HG03342 (cell line): ENCODE data around the gene VPS52.

ENCODE experiments used
- ATAC-seq: cut with Tn5 transposase; IDR thresholded peaks from one replicate; pipeline ENCODE4 v1.9.1; 2021; ENCODE audit warnings: mild to moderate bottlenecking, moderate library complexity; ENCODE audit not compliant: unreplicated experiment

The VPS52 gene

DNA sequence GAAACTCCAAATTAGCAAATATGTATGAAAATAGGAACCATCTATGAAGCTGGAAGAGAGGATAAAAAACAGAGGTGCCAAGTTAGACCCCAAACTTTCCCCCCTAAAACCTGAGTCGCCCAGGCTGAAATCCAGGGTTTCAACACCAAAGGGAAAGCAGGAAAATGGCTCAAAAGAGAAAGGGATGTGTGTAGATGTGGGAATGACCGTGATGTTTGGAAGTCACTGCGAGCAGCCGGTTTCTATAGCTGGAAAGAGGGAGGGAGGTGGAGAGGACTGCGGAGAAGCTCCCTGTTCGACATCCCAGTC is 58.9 kb downstream of the VPS52 start:
- no peak for ATAC-seq

DNA sequence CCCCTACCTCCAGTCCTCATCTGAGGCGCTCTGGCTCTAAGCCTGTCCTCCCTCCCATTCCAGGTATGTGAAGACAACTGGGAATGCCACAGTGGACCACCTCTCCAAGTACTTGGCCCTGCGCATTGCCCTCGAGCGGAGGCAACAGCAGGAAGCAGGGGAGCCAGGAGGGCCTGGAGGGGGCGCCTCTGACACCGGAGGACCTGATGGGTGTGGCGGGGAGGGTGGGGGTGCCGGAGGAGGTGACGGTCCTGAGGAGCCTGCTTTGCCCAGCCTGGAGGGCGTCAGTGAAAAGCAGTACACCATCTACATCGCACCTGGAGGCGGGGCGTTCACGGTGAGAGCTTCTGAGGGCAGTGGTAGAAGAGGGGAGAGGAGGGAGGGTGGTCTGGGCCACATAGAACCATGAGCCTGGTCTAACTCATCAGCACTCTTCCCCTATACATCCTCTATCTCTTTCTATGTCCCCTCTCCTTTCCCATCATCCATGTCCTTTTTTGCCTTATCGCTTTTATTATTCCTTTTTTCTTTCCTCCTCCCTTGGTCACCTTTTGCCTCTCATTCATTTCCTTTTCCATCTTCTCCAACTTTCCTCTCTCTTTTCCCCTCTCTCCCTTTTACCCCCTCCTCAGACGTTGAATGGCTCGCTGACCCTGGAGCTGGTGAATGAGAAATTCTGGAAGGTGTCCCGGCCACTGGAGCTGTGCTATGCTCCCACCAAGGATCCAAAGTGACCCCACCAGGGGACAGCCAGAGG is 59.8 kb downstream of the VPS52 start:
- ATAC-seq = no peak

DNA sequence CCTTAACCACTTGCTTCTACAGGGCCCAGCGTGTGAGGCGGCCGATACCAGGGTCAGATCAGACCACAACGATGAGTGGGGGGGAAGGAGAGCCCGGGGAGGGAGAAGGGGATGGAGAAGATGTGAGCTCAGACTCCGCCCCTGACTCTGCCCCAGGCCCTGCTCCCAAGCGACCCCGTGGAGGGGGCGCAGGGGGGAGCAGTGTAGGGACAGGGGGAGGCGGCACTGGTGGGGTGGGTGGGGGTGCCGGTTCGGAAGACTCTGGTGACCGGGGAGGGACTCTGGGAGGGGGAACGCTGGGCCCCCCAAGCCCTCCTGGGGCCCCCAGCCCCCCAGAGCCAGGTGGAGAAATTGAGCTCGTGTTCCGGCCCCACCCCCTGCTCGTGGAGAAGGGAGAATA is 60.5 kb downstream of the VPS52 start:
- no peak for ATAC-seq

DNA sequence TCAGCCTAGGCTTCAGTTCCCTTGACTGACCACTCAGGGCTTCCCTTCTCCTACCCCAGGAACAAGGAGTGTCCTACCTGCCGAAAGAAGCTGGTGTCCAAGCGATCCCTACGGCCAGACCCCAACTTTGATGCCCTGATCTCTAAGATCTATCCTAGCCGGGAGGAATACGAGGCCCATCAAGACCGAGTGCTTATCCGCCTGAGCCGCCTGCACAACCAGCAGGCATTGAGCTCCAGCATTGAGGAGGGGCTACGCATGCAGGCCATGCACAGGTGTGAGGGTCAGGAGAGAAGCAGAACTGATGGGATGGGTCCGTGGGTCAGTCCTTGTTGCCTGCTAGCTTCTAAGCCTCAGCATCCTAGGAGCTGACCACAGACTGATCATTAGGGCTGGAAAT is 61.8 kb downstream of the VPS52 start:
- no peak for ATAC-seq

DNA sequence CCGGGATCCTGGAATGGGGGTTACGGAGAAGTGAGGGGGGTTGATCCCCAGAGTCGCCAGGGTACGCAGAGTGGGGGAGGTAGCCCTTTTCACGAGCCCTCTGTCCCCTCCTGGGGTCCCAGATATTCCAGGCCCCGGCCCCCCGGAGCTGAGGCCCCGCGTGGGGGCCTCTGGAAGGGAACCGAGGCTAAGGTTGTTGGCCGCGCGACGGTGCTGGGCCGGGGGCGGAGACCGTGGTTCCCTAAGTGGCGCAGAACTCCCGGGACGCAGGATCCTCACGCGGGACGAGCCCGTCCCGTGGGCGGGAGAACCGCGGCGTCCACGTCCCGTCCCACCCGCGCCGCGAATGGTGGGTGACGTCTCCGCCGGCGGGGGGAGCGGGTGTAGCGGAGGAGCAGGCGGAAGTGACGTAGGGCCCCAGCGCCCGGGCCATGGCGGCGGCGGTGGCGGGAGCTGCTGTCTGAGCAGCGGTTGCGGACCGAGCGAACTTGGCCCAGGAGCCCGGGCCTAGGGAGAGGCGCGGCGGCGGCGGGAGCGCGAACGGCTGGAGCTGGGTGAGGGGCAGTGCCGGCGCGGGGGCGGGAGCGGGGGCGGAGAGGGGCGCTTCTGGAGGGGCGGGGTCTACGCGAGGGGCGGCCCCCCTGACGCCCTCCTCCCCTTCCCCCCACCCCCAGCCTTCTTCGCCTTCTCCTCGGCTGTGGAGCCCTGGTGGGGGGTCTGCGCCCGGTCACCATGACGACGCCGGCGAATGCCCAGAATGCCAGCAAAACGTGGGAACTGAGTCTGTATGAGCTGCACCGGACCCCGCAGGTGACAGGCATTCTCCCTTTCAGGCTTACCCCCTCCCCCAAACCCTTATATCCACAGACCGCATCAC is 63.3 kb downstream of the VPS52 start, which contains the start of gene RING1:
TSS of gene RING1 (plus strand) at position 410 of the 877 bp plus-strand sequence. CDS start at position 733, 323 bp downstream.
- ATAC-seq = peak; percentile 40

DNA sequence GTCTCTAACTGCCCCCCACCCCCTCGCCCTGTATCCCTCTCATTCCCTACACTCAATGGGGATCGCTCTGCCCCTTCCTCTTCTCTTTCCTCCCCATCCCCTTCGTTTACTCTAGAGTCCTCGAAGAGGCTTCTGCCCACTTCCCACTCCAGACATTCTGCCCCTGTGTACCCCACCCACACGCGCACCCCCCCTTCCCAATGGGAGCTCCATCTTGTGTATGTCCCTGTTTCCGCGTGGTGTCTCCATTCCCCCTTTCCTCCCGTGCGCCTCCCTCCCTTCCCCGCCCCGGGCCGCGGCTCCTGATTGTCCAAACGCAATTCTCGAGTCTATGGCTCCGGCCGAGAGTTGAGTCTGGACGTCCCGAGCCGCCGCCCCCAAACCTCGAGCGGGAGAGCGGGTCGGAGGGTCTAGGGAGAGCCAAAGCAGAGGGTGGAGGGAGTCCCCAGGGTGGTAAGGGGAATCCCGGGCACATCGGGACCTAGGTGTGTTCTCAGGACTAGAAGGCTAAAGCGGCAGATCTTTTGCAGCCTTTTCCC is 64.1 kb downstream of the VPS52 start:
- ATAC-seq = no peak

DNA sequence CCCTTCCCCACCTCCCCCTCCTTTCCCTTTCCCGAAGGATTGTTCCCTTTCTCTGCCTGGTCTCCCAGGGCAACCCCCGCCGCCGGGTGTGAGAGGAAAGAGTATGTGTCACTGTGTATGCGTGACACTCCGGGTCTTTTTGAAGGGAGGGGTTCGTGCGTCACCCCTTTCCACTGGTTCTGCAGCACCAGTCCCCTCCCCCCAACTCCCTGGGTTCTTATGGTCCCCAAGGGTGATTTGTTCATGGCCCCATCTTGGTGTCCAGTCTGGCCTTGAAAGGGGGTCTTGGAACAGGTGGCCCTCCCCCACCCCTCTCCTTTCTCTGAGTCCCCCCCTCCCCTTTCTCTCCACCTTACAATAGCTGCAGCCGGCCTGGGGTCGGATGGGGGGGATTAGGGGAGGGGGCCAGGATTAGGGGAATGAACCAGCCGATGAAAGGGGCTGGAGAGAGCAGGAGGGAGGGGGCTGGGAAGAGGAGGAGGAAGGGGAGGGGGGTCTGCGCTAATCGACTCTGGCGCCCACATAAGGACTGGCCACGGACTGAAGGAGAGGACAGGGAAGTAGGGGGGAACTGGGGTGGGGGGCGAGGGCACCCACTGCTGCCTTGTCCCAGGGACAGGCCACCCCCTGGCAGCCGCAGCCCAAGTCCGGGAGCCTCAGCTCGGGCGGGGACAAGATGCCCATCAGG is 64.7 kb downstream of the VPS52 start:
- ATAC-seq = no peak

DNA sequence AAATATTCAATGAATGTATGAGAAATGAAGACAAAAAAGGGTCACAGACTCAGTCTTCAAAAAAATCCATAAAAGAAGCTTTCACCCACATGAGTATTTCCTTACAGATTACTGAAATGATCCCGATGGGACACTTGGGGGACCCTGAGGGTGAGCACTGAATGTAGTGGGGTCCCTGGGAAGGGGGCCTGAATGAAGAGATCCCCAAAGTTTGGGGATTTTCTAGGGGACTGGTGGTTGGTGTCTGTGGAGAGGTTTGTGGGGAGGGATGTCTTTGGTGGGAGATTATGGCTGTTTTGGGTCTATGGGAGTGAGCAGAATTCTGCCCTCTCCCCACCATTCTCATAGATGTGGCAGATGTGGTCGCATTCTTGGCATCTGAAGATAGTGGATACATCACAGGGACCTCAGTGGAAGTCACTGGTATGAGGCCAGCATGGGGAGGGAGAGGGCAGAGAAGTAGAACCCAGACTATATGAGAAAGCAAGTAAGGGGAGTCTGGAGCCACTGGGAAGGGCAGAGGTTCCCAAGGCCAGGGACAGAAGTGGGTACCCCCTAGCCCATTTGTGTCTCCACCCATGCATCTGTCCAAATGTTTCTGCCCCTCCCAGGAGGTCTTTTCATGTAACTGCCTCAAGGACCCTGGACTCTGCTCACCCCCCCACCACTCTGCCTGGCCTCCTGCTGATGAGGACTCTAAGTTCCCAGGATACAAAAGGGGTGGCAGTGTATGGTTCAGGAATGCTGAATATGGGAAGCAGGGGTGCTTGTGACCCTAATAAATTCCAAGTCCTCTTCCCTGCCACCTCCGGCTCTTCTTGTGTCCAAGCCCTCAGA is 65.4 kb downstream of the VPS52 start:
- ATAC-seq = no peak

DNA sequence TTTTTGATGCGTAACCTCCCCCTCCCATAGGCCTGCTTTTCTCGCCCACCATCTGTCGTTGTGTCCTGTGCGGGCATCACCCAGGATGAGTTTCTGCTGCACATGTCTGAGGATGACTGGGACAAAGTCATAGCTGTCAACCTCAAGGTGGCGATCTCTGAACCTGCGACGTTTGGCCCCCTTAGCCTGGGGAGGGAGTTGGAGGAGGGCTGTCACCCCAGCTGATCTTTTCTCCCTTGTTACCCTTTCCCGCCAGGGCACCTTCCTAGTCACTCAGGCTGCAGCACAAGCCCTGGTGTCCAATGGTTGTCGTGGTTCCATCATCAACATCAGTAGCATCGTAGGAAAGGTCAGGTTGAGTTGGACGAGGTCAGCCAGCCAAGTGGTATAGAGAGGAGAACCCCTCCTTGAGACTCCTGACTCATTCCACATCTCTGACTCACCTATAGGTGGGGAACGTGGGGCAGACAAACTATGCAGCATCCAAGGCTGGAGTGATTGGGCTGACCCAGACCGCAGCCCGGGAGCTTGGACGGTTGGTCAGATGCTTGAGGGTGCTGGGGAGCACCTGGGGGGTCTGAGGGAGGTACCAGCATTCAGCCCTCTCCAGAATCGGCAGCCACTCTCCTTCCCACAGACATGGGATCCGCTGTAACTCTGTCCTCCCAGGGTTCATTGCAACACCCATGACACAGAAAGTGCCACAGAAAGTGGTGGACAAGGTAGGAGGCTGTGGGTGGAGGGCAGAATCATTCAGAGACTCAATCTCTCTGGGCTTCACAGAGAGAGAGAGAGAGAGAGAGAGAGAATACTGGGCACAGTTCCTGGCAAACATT is 66.3 kb downstream of the VPS52 start:
- ATAC-seq = no peak

DNA sequence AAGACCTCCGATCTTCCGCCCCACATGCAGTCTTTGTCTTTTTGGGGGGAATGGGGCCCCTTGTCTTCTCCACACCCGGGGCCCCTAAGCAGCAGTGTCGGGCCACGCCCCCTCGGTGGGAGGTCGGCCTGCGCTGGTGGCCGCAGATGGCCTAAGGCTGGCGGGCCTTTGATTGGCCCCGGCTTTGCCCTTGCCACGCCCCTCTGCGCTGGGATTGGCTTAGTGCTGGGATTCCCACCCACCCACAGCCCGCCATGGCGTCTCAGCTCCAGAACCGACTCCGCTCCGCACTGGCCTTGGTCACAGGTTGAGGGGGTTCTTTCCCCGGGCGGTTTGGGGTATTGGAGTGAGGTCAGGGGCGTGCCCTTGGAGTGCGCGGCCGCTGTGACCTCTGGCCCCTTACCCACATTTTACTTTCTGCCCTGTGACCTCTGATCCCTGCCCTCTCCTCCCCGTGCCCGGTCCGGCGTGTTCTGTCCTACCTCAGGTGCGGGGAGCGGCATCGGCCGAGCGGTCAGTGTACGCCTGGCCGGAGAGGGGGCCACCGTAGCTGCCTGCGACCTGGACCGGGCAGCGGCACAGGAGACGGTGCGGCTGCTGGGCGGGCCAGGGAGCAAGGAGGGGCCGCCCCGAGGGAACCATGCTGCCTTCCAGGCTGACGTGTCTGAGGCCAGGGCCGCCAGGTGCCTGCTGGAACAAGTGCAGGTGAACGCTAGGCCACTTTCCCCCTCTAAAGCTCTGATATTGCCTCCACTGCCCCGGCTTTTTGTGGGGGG is 67.1 kb downstream of the VPS52 start, which contains the start of gene HSD17B8:
TSS of gene HSD17B8 (plus strand) at position 241 of the 776 bp plus-strand sequence. CDS start at position 255, 14 bp downstream.
- peak; percentile 53 for ATAC-seq

DNA sequence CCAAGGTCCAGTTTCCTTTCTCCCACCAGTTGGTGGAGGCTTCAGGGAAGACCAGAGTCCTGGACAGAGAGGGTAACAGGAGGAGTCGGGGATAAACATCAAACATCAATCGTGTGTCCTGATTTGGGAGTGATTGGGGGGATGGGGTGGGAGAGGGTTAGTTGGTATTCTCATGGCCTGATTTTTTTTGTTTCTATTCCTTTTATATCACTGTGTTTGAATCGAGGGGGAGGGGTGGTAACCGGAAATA is 67.6 kb downstream of the VPS52 start:
- no peak for ATAC-seq

DNA sequence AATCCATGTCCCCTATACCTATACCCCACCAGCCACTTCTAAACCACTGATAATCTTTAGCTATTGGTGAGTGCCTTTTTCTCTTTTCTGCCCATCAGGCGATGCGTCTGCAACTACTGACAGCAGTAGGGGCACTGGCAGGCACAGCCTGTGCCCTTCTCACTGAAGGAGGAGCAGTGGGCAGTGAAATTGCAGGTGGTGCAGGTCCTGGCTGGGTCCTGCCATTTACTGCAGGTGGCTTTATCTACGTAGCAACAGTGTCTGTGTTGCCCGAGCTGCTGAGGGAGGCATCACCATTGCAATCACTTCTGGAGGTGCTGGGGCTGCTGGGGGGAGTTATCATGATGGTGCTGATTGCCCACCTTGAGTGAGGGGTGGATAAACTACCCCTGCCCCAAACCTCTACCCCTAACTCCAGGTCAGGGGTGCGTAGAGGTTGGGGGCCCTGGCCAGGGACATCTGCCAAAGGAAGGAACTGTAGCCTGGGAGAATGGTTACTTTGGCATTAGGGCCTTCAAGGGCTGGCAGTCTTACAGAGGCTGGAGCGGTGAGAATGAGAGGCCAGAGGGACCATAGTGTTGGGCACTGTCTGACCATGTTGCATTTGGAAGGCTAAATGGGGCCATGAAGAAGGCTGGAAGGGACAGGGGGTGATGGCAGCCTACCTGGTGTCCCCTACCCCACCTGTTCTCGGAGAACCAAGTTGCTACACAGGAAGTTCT is 68.1 kb downstream of the VPS52 start:
- ATAC-seq = no peak

DNA sequence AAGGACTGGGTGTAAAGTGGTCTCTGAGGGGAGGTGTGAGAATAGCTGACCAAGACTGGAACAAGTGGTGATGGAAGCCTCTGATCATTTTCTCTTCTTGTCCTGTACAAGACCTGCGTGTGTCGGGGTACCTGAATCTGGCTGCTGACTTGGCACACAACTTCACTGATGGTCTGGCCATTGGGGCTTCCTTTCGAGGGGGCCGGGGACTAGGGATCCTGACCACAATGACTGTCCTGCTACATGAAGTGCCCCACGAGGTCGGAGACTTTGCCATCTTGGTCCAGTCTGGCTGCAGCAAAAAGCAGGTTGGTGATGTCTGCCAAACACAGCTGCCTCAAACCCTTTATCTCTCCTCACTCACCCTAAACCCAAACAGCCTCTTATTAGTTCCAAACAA is 68.9 kb downstream of the VPS52 start:
- no peak for ATAC-seq

DNA sequence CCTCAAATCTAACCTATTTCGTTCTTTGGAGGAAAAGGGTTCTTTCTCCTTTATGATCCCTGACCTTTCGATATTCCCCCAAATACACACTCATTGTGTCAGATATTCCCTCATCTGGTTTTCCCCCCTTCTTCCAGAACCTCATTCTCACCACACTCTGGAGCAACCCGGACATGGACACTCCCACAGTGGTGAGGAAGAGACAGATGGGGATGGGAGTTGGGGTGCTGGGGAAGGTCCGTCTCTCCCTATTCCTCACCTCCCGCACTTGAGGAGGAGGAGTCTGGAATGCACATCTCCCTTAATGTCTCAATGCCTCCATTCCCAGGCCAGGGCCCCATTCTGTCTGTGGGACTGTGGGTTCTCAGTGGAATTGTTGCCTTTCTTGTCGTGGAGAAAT is 69.7 kb downstream of the VPS52 start:
- ATAC-seq = no peak

DNA sequence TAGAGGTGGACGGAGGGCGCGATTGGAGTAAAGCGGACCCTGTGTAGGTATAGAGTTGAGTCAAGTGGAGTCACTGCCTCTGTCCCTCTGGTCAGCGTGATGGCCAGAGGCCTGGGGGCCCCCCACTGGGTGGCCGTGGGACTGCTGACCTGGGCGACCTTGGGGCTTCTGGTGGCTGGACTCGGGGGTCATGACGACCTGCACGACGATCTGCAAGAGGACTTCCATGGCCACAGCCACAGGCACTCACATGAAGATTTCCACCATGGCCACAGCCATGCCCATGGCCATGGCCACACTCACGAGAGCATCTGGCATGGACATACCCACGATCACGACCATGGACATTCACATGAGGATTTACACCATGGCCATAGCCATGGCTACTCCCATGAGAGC is 70.5 kb downstream of the VPS52 start:
- ATAC-seq = no peak
